Keratinocyte (primary cell): ENCODE measurements around the gene PCDHGC5.
A peak's percentile ranks its signal among the peaks of the same experiment; 100 is the strongest.

ENCODE experiments used
- EZH2 ChIP-seq: IDR thresholded peaks from one replicate; pipeline ENCODE4 v1.6.1; 2012; ENCODE audit warnings: inconsistent platforms, mild to moderate bottlenecking, low read length, moderate library complexity
- TF ChIP-seq, protein P1 (sequence below), 3 experiments: IDR thresholded peaks in 1 of 3; conservative IDR thresholded peaks in 1 of 3; optimal IDR thresholded peaks in 1 of 3; 2 replicates in 2 of 3; 3 replicates in 1 of 3; pipeline versions ENCODE3 to v1.5.1; 2011; ENCODE audit warnings: low read length in 3 of 3, mild to moderate bottlenecking in 3 of 3, moderate library complexity in 2 of 3, control low read depth in 1 of 3, inconsistent platforms in 1 of 3; ENCODE audit not compliant: insufficient read depth in 2 of 3; ENCODE audit errors: extremely low read depth in 1 of 3

DNA sequence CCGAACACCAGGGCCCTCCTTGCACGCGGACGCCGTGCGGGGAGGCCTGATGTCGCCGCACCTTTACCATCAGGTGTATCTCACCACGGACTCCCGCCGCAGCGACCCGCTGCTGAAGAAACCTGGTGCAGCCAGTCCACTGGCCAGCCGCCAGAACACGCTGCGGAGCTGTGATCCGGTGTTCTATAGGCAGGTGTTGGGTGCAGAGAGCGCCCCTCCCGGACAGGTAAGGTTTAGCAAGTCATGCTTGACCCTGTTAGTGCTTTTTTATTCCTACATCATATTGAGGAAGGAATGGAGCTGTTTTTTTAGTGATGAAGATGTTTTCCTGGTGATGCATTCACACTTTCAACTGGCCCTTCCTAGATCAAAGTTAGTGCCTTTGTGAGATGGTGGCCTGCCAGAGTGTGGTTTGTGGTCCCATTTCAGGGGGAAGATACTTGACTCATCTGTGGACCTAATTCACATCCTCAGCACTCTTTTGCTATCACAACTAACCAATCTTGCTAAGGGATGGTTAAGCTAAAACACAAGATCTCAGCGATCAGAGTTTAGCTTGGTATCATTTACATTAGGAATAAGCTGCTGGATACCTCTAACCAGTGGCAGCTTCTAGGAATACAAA, 10.4 kb upstream of the PCDHGC5 start:
- no peak for TF ChIP-seq EZH2
- TF ChIP-seq, protein P1, sequence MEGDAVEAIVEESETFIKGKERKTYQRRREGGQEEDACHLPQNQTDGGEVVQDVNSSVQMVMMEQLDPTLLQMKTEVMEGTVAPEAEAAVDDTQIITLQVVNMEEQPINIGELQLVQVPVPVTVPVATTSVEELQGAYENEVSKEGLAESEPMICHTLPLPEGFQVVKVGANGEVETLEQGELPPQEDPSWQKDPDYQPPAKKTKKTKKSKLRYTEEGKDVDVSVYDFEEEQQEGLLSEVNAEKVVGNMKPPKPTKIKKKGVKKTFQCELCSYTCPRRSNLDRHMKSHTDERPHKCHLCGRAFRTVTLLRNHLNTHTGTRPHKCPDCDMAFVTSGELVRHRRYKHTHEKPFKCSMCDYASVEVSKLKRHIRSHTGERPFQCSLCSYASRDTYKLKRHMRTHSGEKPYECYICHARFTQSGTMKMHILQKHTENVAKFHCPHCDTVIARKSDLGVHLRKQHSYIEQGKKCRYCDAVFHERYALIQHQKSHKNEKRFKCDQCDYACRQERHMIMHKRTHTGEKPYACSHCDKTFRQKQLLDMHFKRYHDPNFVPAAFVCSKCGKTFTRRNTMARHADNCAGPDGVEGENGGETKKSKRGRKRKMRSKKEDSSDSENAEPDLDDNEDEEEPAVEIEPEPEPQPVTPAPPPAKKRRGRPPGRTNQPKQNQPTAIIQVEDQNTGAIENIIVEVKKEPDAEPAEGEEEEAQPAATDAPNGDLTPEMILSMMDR (optimal IDR thresholded peaks at IDR 0.05 in 1 of 3, IDR thresholded peaks at IDR 0.05 in 1 of 3, conservative IDR thresholded peaks at IDR 0.05 in 1 of 3; ENCODE audit: extremely low read depth in 1 of 3, insufficient read depth in 2 of 3, low read length in 3 of 3): peak; percentile 82 to 85 (median 85)
